ENCODE results near the gene ZNF521. TPM values are rescaled to one million over a fixed set of nuclear protein-coding genes. Genes with fewer than 3 reads are reported as not detected.

The ZNF521 gene
- total RNA-seq, 1 donor from 2014 or later = 2.0 TPM

- H3K4me3 ChIP-seq (ENCODE audit: low read depth, low read length) = no peak overlapping the region
- DNase-seq (ENCODE audit: low read depth) = no peak
- TF ChIP-seq CTCF (conservative IDR thresholded peaks at IDR 0.05; ENCODE audit: low read depth, low read length) = no peak
These were observed 11.2 kb downstream of the ZNF521 start for GRCh38 chr18:25340762-25341161.

- no peak for DNase-seq (ENCODE audit: low read depth)
- H3K4me3 ChIP-seq (ENCODE audit: low read depth, low read length) = no peak overlapping the region
- TF ChIP-seq CTCF (conservative IDR thresholded peaks at IDR 0.05; ENCODE audit: low read depth, low read length) = no peak
These were observed 16.3 kb downstream of the ZNF521 start for GRCh38 chr18:25335676-25336075.

- no peak overlapping the region for H3K4me3 ChIP-seq (ENCODE audit: low read depth, low read length)
- TF ChIP-seq CTCF (conservative IDR thresholded peaks at IDR 0.05; ENCODE audit: low read depth, low read length) = no peak
- DNase-seq (ENCODE audit: low read depth) = no peak
These were observed 16.9 kb downstream of the ZNF521 start for GRCh38 chr18:25335062-25335461.

GRCh38 chr18:25334588-25334987 is 17.4 kb downstream of the ZNF521 start:
- peak; percentile 24 for TF ChIP-seq CTCF (conservative IDR thresholded peaks at IDR 0.05; ENCODE audit: low read depth, low read length)
- no peak for DNase-seq (ENCODE audit: low read depth)
- H3K4me3 ChIP-seq (ENCODE audit: low read depth, low read length) = no peak overlapping the region

GRCh38 chr18:25332002-25332401 is 20.0 kb downstream of the ZNF521 start:
- DNase-seq (ENCODE audit: low read depth) = no peak
- H3K4me3 ChIP-seq (ENCODE audit: low read depth, low read length) = no peak overlapping the region
- no peak for TF ChIP-seq CTCF (conservative IDR thresholded peaks at IDR 0.05; ENCODE audit: low read depth, low read length)

GRCh38 chr18:25329783-25330182 is 22.2 kb downstream of the ZNF521 start:
- TF ChIP-seq CTCF (conservative IDR thresholded peaks at IDR 0.05; ENCODE audit: low read depth, low read length) = no peak
- no peak for DNase-seq (ENCODE audit: low read depth)
- no peak overlapping the region for H3K4me3 ChIP-seq (ENCODE audit: low read depth, low read length)

DNA sequence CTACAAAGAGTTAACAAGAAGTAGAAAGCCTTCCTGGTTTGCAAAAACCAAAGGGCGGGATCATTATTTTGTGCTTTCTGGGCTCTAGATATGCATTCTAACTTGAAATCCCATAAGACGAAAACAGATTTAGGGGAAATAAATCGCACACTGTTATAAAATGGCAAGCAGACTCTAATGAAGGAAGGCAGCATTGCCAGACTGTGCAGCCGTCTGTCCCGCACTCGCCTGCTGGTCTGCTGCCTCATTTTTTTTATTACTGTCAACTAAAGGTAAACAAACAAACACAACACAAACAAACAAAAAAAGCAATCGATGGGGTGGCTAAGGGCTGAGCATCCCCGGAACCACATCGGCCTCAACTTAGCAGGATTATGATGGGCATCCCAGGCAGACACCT is 24.4 kb downstream of the ZNF521 start:
- no peak overlapping the region for H3K4me3 ChIP-seq (ENCODE audit: low read depth, low read length)
- TF ChIP-seq CTCF (conservative IDR thresholded peaks at IDR 0.05; ENCODE audit: low read depth, low read length) = no peak
- no peak for DNase-seq (ENCODE audit: low read depth)

Data from epithelial cell of proximal tubule (primary cell).